LHCN-M2 (cell line): ENCODE data around the gene CMC1. TPM values are rescaled to one million over a fixed set of nuclear protein-coding genes. Genes with fewer than 3 reads are reported as not detected.
"Not testable (repeated sequence)": the region's sequence is repeated elsewhere in the genome, so short reads cannot be mapped to it uniquely, and the experiment has no call there.

Source experiments
- DNase-seq: peaks from one replicate; pipeline ENCODE4 v3.0.0-alpha.2; 2012; ENCODE audit warnings: low read depth
- polyA plus RNA-seq: library from polyadenylated mRNA; unstranded; fragments of >200 nt; gene quantifications from one replicate; pipeline ENCODE4 v1.2.1, GENCODE V29; 2012; ENCODE audit warnings: missing spikeins
- total RNA-seq: library from RNA; depleted of rRNA; stranded (reverse); fragments of >200 nt; gene quantifications from 2 replicates; pipeline ENCODE4 v1.2.3, GENCODE V29; 2014; rRNA removed

CMC1 gene, protein sequence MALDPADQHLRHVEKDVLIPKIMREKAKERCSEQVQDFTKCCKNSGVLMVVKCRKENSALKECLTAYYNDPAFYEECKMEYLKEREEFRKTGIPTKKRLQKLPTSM
- total RNA-seq = 6.9 and 11.0 TPM in 2 replicates
- 34.2 TPM for polyA plus RNA-seq

DNA sequence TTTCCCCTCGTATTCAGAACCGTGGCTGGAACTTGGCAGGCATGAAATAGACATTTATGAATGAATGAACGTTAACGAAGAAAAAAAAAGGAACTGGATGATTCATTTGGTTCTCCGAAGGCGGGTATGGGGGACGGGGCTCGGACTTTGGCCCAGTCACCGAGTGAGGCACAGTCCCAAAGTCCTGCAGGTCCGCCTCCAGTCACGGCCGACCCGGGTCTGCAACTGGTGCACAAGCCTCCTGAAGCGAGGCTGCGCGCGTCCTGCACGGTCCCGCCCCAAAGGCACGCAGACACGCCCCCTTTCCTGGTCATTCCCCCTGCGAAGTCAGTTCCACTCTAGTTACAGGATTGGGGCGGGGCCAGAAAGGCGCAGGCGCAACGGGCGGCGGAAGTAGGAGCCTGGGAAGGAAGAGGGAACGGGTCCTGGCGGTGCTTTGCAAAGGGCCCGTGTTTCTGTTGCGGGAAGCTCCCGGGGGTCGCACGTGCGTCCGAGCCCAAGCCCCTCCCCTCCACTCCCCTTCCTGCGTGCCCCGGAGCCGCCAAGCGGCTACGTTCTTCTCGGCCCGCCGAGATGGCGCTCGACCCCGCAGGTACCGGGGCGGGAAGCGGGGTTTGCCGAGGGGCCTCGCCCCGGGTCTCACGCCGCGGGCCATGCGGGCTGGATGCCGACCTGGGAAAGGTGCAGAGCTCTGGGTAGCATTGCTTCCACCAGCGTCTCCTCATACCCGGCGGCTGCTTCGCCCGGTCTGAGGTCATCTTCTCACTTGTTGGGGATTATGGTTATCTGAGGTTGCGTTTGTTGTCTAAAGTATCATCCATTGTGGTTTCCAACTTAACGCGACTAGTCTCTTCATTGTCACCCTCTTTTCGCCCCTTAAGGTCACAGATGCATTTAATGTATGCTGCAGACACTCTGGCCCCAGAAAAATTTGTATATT is at the start of gene CMC1:
CMC1 (plus strand) TSS at position 399 of the 940 bp plus-strand sequence; CDS start at position 574, 175 bp downstream.
- peak; percentile 95 for DNase-seq

DNA sequence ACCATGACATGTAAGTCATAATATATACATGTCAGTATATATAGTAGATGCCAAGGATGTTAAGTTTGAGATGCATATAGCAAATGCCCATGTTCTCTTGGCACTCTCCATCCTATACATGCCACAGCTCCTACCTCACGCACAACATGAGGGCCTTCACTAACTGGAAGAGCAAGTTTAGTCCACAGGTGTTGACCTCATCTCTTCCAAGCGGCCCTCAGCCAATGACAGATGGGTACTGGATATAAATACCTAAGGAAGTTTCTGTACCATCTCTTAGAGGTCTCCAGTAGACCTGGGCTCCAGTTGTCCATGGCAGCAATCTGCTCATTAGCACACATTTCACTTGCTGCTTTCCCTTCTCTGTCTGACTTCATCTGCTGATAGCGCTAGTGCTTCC is 43.3 kb upstream of the CMC1 start:
- no peak for DNase-seq

DNA sequence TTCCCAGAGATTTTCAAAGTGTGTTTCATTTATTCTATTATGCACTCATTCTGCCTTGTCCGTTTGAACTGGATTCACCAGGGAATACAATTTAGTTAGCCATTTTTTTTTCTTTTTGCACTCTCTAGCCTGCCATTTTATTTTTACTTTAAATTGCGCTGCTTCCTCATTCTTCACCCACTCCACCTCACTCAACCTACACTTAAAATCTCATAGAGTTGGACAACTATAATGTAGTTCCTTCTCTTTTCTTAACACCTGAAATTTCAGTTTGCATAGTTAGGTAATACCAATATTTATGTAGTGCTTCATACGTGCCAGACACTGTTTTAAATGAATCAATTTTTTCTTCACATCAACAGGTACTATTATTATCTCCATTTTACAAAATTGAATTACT is 42.4 kb upstream of the CMC1 start:
- no peak for DNase-seq

DNA sequence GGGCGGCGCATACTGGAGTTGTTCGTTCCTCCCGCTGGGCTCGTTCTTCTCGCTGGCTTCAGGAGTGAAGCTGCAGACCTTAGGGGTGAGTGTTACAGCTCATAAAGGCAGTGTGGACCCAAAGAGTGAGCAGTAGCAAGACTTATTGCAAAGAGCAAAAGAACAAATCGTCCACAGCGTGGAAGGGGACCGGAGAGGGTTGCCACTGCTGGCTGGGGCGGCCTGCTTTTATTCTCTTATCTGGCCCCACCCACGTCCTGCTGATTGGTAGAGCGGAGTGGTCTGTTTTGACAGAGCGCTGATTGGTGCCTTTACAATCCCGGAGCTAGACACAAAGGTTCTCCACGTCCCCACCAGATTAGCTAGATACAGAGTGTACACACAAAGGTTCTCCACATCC is 41.8 kb upstream of the CMC1 start:
- DNase-seq = not testable (repeated sequence)

DNA sequence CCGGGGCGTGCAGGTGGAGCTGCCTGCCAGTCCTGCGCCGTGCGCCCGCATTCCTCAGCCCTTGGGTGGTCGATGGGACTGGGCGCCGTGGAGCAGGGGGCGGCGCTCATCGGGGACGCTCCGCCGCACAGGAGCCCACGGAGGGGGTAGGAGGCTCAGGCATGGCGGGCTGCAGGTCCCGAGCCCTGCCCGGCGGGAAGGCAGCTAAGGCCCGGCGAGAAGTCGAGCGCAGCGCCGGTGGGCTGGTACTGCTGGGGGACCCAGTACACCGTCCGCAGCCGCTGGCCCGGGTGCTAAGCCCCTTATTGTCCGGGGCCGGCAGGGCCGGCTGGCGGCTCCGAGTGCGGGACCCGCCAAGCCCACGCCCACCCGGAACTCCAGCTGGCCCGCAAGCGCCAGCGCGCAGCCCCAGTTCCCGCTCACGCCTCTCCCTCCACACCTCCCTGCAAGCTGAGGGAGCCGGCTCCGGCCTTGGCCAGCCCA is 41.0 kb upstream of the CMC1 start:
- DNase-seq = not testable (repeated sequence)

DNA sequence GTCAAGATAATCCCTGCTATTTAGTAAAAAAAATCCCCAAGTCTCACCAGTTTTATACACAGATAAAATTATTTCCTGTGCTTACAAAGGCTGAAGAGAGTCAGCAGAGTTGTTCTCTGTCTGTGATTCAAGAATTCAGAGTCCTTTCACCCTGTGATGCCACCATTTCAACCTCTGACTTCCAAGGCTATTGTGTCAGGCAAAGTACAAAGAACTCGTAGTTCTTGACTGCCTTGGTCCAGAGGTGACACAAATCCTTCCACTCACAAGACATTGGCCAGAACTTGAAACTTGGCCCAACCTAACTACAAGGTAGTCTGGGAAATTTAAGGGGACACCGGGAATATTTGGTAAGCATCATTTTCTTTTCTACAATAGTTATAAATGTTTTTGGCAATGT is 34.9 kb upstream of the CMC1 start:
- DNase-seq = no peak

DNA sequence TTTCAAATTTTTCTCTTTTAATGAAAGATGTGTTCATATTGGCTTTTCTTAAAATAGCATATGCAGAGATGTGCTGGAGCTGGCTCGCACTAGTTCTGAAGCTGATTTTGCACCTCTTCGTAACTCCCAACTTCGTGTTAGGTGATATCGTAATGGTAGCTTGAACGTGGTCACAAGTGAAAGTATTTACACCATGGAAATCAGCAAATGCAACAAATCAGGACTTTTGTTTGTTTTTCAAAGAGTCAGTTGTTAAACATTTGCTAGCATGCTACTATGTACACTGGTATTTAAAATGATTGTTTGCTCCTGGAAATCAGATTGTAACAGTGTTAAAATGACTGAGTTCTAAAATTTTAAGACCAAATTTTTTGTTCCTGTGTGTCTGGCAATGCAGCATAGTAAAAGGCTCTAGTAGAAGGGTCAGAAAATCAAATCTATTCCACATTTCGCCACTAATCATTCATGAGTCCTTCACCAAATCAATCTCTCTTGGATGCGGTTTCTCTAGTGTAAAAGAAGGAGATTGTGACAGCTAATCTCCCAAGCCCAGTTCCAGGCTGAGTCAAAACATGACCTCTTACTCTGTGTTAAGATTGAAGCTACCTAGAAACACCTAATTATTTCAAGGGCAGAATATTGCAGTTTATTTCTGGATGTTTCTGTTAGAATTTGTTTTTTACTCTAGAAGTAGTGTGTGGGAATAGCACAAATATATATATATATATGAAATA is 34.3 kb upstream of the CMC1 start:
- DNase-seq = no peak

DNA sequence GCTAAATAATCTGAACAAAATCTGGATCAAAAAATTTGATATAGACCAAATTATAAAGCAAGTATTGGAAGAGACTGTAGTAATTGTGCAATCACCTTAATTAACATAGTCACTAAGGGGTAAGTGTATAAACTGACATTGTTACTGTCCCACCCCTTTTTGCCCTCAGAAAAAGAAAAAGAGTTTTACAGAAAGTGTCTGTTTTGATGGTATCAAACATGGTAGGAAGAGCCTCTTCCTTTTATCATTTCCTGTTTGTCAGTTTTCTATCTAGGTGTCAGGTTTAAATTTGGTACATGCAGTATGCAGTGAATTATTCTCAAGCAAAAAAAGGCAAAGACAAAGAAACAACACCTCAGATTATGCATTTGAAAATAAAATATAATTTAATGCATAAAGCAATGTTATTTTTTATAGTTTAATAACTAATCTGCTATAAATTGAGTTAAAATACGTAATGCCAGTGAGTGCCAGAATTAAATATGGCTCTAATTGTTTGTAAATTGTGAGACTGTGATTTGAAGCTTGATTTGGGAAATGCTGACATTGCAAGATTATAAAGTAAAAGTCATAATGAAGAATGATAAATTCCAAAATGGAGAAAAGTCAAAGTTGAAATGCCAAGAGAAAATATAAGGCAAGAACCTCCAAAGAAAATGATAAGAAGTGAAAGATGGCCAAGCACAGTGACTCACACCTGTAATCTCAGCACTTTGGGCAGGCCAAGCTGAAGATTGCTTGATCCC is 30.3 kb upstream of the CMC1 start:
- no peak for DNase-seq

DNA sequence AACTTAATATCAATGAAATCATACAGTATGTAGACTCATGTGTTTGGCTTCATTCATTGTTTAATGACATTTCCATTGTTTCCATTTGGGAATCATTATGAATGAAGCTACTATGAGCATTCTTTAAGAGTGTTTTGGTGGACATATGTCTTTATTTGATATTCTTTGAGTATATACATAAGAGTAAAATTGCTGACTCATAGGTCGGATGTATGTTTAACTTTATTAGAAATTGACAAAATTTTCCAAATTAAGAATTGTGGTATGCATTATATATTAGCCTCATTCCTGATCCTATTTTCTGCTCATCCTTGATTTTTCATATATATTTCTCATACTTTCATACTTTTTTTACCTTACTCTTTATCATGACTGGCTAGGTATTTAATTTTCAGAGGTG is 28.7 kb upstream of the CMC1 start:
- DNase-seq = no peak

DNA sequence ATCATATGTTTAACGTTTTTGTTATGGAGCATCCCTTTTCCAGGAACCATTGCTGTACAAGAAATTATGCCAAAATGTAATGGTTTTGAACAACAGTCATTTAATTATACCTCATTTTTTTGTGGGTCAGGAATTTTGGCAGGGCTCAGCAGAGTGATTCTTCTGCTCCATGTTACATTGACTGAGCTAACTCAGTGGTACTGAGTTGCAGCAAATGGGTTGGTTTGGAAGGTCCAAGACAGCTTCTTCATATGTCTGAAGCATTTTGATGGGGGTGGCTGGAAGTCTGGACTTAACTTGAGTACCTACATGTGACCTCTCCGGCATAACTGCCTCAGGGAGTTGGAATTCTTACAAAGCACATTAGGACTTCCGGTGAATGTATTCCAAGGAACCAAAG is 26.0 kb upstream of the CMC1 start:
- DNase-seq = no peak

DNA sequence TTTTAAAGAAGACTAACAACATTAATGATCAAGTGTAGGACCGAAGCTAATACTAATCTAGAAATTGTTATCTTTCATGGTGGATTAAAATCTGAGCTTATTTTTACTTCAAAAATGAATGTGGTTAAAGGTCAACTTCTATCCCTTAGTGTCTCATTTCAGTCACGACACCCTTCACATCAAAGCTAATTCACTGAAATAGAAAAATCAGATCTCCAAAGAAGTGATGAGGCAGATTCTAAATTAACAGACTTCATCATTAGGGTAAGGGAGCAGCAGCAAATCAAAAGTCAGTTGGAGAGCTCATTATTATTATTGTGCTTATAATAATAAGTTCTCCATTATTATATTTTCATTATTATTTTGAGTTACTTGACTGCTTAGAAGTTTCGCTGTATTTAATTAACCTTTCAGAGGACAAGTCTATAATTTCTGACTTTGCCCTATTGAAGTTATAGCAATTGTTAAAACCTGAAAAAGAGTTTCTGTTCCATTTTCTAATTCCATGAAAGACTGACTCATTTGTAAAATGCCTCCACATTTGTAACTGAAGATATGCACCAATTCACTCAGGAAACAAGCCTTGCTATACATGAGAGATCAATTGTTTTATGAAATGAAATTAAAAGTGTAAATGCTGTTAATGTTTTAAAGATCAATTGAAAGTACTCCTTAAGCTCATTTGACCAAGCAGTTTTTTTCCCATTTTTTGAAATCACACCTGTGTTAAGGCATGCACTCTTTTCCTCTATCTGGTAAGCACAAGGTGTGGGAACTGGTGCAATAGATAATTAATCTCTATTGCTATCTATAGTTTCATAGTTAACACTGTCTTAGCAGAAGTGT is 23.1 kb upstream of the CMC1 start:
- no peak for DNase-seq

DNA sequence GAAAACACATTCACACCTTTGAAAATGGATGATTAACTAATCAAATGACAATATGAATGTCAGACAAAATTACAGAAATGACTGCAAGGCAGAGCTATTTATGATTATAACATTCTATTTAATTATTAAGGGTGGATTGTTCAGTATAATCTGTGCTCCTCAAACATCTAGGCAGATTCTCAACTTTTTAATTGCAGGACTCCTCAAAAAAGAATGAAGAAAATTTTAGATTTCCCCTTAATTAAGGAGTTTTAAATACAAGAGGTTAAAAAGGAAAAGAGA is 22.6 kb upstream of the CMC1 start:
- no peak for DNase-seq

DNA sequence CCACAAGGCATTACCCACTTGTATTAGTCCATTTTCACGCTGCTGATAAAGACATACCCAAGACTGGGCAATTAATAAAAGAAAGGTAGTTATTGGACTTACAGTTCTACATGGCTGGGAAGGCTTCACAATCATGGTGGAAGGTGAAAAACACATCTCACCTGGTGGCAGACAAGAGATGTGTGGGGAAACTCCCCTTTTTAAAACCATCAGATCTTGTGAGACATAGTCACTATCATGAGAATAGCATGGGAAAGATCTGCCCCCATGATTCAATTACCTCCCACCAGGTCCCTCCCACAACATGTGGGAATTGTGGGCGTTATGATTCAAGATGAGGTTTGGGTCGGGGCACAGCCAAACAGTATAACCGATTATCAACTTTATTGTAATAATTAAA is 17.0 kb upstream of the CMC1 start:
- DNase-seq = no peak

DNA sequence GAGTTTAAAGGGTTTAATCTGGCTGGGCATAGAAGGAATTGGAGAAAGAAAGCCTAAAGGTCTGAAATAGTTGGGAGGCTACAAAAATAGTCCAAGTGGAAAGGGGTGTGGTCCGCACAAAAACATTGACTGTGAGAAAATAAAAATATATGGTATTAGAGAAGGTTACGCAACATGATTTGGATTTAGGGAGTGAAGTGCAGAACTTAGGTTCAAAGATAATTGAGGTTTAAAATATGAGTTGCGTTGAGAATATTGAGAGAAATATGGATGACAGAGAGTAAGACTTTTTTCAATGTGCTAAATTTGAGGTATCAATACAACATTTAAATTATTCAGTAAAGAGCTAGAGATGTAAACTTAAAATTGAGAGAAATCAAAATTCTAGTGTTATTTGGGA is 15.4 kb upstream of the CMC1 start:
- no peak for DNase-seq

DNA sequence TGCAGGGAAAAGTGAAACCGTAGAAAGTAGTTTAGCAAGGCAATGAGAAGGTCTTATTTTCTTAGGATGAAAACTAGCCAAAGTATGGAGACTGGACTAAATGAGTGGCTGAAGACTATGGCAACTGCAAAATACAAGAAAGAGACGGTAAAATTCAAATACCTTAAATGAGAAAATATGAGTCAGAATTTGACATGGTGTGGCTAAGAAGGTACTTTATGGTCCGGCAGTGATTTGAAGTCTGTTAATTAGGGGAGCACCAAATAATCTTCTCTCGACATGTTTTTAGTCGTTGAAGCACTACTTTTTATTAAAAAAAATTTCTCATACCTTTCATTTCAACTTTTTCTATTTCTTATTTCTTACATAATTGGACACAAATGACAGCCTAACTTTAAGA is 12.8 kb upstream of the CMC1 start:
- DNase-seq = no peak

DNA sequence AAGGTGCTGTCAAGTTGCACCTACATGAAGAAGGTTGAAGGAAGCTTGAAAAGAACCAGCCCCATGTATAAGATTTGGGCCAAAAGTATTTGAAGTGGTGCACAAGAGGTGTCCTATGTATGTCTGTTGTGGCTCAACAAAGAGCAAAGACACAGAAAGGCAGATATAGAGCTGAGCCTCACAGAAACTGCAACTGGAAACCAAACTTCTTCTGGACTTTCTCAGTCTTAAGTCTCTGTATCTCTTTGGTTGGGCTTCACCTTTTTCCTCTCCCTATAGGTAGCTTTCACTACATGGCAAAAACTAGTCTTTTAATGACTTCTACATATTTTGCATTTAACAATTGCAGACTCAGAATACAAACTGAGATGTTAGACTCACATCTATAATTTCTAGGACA is 8.8 kb upstream of the CMC1 start:
- DNase-seq = no peak

DNA sequence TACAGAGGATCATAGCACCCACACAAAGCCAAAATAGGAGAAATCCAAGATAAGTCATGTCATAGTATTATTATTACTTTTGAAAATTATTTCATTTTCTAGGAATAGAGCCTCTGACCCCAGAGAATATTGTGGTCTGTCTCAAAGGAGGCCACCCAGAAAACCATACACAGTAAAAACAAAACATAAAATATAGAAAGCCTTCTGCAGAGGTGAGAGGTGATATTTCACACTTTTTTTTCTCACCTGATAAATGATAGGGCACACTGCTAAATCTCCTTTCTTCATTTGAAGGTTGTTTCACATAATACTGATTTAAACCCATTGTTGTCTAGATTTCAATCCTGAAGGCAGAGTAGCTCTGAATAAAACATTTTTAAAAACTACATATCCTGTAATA is 7.0 kb upstream of the CMC1 start:
- DNase-seq = no peak

DNA sequence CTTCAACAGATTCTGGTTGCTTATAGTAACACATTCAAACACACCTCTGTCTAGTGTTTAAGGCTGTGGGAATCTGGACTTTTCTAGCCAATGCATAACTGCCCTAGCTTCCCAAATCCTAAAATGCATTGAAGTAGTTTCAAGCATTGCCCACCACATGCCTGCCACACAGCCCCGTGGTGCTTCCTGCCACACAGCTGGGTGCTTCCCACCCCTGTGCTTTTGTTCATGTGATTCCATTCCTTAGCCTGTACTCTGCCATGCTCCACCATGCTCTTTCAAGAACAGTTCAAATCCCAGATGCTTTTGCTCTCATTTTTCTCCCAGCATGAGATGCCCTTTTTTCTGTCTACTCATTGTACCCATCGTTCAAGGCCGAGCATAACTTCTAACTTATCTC is 2.3 kb upstream of the CMC1 start:
- no peak for DNase-seq

DNA sequence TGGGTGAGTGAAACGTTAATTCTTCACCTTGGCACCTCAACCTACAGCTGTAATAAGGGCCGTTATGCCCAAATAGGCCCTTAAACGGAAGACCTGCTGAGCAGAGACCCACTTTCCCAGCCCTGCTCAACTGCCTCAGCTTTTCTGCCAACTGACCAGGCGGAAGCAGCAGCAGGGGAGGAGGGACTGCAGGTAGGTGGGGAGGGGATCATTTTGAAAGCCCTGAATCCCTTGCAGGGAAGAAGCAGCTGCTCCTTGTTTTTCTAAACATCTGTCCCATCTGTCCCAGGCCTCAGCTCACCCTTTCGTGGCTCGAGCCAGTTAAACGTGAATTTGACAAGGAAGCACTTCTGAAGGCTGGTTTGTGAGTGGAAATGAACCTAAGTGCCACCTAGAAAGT is 978 bp upstream of the CMC1 start:
- DNase-seq = no peak

DNA sequence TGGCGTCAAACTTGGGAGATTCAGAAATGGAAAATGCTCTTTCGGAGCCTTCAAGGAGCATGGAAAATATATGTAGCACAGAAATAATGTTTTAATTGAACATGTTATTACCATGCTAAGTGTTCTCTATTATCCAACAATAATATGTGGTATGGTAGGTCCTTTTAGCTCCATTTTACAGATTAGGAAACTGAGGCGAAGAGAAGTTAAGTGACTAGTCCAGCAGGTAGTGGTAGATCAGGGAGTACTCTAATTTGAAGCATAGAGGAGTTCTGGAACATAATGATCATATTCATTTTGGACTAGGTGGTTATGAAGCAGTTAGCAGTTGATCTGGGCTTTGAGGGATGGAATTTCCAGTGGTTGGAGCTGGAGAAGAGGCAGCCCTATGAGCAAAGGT is 1.1 kb downstream of the CMC1 start:
- DNase-seq = no peak
